Measurements from ENCODE around the gene SBK1. TPM values are rescaled to one million over a fixed set of nuclear protein-coding genes. Genes with fewer than 3 reads are reported as not detected.
A peak's percentile ranks its signal among the peaks of the same experiment; 100 is the strongest.

The SBK1 gene
- total RNA-seq, 4 donors from 2014 or later: 0.29 to 0.95 (median 0.48) TPM

GRCh38 chr16:28303132-28303531 is 10.8 kb downstream of the SBK1 start:
- no peaks in the 10 kb centered on the region for H3K4me1 ChIP-seq
- no peak overlapping the region for H3K27ac ChIP-seq
- H3K36me3 ChIP-seq: no peaks in the 10 kb centered on the region
- no peak overlapping the region for H3K4me3 ChIP-seq
- DNase-seq: no peak
- no peaks in the 10 kb centered on the region for H3K9me3 ChIP-seq
- TF ChIP-seq POLR2A (IDR thresholded peaks at IDR 0.05): no peak
- TF ChIP-seq, protein P1, sequence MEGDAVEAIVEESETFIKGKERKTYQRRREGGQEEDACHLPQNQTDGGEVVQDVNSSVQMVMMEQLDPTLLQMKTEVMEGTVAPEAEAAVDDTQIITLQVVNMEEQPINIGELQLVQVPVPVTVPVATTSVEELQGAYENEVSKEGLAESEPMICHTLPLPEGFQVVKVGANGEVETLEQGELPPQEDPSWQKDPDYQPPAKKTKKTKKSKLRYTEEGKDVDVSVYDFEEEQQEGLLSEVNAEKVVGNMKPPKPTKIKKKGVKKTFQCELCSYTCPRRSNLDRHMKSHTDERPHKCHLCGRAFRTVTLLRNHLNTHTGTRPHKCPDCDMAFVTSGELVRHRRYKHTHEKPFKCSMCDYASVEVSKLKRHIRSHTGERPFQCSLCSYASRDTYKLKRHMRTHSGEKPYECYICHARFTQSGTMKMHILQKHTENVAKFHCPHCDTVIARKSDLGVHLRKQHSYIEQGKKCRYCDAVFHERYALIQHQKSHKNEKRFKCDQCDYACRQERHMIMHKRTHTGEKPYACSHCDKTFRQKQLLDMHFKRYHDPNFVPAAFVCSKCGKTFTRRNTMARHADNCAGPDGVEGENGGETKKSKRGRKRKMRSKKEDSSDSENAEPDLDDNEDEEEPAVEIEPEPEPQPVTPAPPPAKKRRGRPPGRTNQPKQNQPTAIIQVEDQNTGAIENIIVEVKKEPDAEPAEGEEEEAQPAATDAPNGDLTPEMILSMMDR (IDR thresholded peaks at IDR 0.05): no peak
- intact Hi-C loops (cut with DNase I): no loop called here
- no peaks in the 10 kb centered on the region for H3K27me3 ChIP-seq

GRCh38 chr16:28304214-28304613 is 11.9 kb downstream of the SBK1 start:
- Histone ChIP-seq H3K36me3 (no peaks in the 10 kb centered on the region), H3K9me3 (no peaks in the 10 kb centered on the region), H3K27ac (no peak overlapping the region), H3K27me3 (no peaks in the 10 kb centered on the region), H3K4me3 (no peak overlapping the region), H3K4me1 (no peaks in the 10 kb centered on the region)
- no peak for DNase-seq
- 64 to 70% methylated on average over 2 to 6 of the region's 8 CpGs for WGBS, 2 donors
- intact Hi-C loops (cut with DNase I): no loop called here
- no peak for TF ChIP-seq POLR2A (IDR thresholded peaks at IDR 0.05)
- TF ChIP-seq, protein P1 (IDR thresholded peaks at IDR 0.05): no peak

- WGBS, 2 donors: 83 to 90% methylated on average over 5 of the region's 5 CpGs
- Histone ChIP-seq H3K27ac (no peak overlapping the region), H3K4me1 (no peaks in the 10 kb centered on the region), H3K27me3 (no peaks in the 10 kb centered on the region), H3K4me3 (no peak overlapping the region), H3K36me3 (no peaks in the 10 kb centered on the region), H3K9me3 (no peaks in the 10 kb centered on the region)
- TF ChIP-seq, protein P1 (IDR thresholded peaks at IDR 0.05): no peak
- TF ChIP-seq POLR2A (IDR thresholded peaks at IDR 0.05): no peak
- DNase-seq: no peak
- intact Hi-C loops (cut with DNase I): no loop called here
Measured at GRCh38 chr16:28307936-28308335, 15.6 kb downstream of the SBK1 start.

GRCh38 chr16:28308794-28309584 is 16.7 kb downstream of the SBK1 start:
- intact Hi-C loops (cut with DNase I): no loop called here
- 79 to 87% methylated on average over 7 to 9 of the region's 14 CpGs for WGBS, 2 donors
- H3K4me3 ChIP-seq: no peak overlapping the region

GRCh38 chr16:28309811-28310311 is 17.5 kb downstream of the SBK1 start:
- DNase-seq: no peak
- Histone ChIP-seq H3K4me1 (no peaks in the 10 kb centered on the region), H3K9me3 (no peaks in the 10 kb centered on the region), H3K27me3 (no peaks in the 10 kb centered on the region), H3K4me3 (no peak overlapping the region), H3K27ac (peak overlapping the region in 1 of 4 donors; percentile 25), H3K36me3 (no peaks in the 10 kb centered on the region)
- WGBS, 2 donors: 63 to 81% methylated on average over 8 to 10 of the region's 20 CpGs
- intact Hi-C loops (cut with DNase I): no loop called here
- TF ChIP-seq POLR2A (IDR thresholded peaks at IDR 0.05): no peak
- TF ChIP-seq, protein P1 (IDR thresholded peaks at IDR 0.05): no peak

More at GRCh38 chr16:28308794-28309584, 16.7 kb downstream of the SBK1 start:
- no peak for TF ChIP-seq POLR2A (IDR thresholded peaks at IDR 0.05)
- TF ChIP-seq, protein P1 (IDR thresholded peaks at IDR 0.05): no peak
- no peaks in the 10 kb centered on the region for H3K27me3 ChIP-seq
- H3K9me3 ChIP-seq: no peaks in the 10 kb centered on the region
- no peak overlapping the region for H3K27ac ChIP-seq
- H3K36me3 ChIP-seq: no peaks in the 10 kb centered on the region
- no peak for DNase-seq
- H3K4me1 ChIP-seq: no peaks in the 10 kb centered on the region

Measured in esophagus squamous epithelium (tissue), 5 donors.